DND-41 (cell line): ENCODE data around the gene NOL3.

Experiments used
- CTCF ChIP-seq: IDR thresholded peaks from 2 replicates; pipeline ENCODE4 v1.5.1; 2012; ENCODE audit warnings: borderline replicate concordance, low read length, moderate library complexity, mild to moderate bottlenecking; ENCODE audit not compliant: poor library complexity, severe bottlenecking; ENCODE audit errors: extremely low read depth
- EZH2 ChIP-seq: IDR thresholded peaks from 3 replicates; pipeline ENCODE4 v1.6.1; 2012; ENCODE audit warnings: borderline replicate concordance, low read depth, mild to moderate bottlenecking, moderate library complexity, low read length, inconsistent platforms; ENCODE audit not compliant: severe bottlenecking

- TF ChIP-seq CTCF (no peak), EZH2 (no peak)
Observed at GRCh38 chr16:67147437-67148140, 22.7 kb upstream of the NOL3 start.
